MG63 (cell line): ENCODE results near the gene KRTDAP. TPM values are rescaled to one million over a fixed set of nuclear protein-coding genes. Genes with fewer than 3 reads are reported as not detected.

Source experiments
- DNase-seq: peaks from one replicate; pipeline ENCODE4 v3.0.0-alpha.2; 2020
- H3K27me3 ChIP-seq: fragments of 250-450 bp; sonication (Bioruptor Pico); 2 replicates; pipeline ENCODE4 v1.5.1; 2020; ENCODE audit warnings: mild to moderate bottlenecking, moderate library complexity
- H3K36me3 ChIP-seq: fragments of 250-450 bp; sonication (Bioruptor Pico); 2 replicates; pipeline ENCODE4 v1.5.1; 2020; ENCODE audit warnings: mild to moderate bottlenecking, moderate library complexity
- H3K4me3 ChIP-seq: fragments of 250-450 bp; sonication (Bioruptor Pico); 2 replicates; pipeline ENCODE4 v1.5.1; 2020; ENCODE audit warnings: mild to moderate bottlenecking, moderate library complexity
- H3K9me3 ChIP-seq: fragments of 250-450 bp; sonication (Bioruptor Pico); 2 replicates; pipeline ENCODE4 v1.5.1; 2020; ENCODE audit warnings: mild to moderate bottlenecking, moderate library complexity
- total RNA-seq: library from RNA; depleted of rRNA; stranded (reverse); fragments of >200 nt; shearing (Covaris generic); gene quantifications from 2 replicates; pipeline ENCODE4 v1.2.3, GENCODE V29; 2014; ENCODE audit warnings: low replicate concordance

The KRTDAP gene
- total RNA-seq, 1 experiment from 2014 or later, result not detected

- DNase-seq, result peak; percentile 88
- Histone ChIP-seq H3K36me3 (no peaks in the 10 kb centered on the region), H3K4me3 (no peak overlapping the region), H3K9me3 (no peaks in the 10 kb centered on the region), H3K27me3 (no peaks in the 10 kb centered on the region)
Measured at GRCh38 chr19:35518313-35518712, 28.0 kb upstream of the KRTDAP start.

- no peaks in the 10 kb centered on the region for H3K9me3 ChIP-seq
- H3K4me3 ChIP-seq, result no peak overlapping the region
- DNase-seq, result no peak
Measured at GRCh38 chr19:35517342-35517741, 27.1 kb upstream of the KRTDAP start.

DNA sequence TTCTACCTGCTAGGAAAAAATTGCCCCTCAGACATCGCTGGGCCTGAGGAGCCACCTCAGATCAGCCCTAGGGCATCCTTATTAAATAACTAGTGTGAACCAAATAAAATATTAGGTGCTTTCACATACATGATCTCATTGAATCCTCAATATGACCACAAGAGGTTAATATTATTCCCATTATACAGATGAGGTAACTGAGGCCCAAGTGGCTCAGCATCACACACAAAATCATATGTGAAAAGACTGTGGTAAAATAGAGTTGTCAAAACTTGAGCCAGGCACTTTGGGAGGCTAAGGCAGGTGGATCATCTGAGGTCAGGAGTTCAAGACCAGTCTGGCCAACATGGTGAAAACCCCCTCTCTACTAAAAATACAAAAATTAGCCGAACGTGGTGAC is 26.0 kb upstream of the KRTDAP start:
- DNase-seq, result no peak
- Histone ChIP-seq H3K9me3 (no peaks in the 10 kb centered on the region), H3K36me3 (no peaks in the 10 kb centered on the region), H3K4me3 (no peak overlapping the region), H3K27me3 (no peaks in the 10 kb centered on the region)

More at GRCh38 chr19:35517342-35517741, 27.1 kb upstream of the KRTDAP start:
- Histone ChIP-seq H3K36me3 (no peaks in the 10 kb centered on the region), H3K27me3 (no peaks in the 10 kb centered on the region)

DNA sequence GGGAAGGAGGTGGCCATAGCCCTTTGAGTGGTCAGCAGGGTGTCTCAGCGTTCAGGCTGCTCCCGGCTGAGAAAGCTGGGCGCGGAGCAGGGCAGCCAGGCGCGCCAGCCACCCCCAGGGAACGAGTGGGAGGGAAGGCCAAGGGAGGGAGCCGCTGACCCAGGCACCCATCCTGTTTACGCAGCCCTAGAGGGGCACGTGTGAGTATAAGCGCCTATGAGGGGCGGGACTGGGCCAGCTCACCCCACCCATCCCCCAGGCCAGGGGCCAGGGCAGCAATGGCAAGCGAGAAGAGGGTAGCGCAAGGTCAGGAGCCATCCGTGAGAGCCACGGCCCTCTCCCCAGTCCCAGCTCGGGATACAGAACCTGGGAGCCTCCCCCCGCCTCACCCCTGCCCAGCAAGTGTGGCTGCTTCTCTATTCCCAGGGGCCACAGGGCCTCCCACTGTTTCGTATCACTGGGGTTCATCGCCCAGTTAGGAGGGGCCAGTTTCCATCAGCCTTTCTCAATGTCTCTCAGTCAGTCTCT is 24.1 kb upstream of the KRTDAP start:
- H3K4me3 ChIP-seq, result no peak overlapping the region
- no peak for DNase-seq

DNA sequence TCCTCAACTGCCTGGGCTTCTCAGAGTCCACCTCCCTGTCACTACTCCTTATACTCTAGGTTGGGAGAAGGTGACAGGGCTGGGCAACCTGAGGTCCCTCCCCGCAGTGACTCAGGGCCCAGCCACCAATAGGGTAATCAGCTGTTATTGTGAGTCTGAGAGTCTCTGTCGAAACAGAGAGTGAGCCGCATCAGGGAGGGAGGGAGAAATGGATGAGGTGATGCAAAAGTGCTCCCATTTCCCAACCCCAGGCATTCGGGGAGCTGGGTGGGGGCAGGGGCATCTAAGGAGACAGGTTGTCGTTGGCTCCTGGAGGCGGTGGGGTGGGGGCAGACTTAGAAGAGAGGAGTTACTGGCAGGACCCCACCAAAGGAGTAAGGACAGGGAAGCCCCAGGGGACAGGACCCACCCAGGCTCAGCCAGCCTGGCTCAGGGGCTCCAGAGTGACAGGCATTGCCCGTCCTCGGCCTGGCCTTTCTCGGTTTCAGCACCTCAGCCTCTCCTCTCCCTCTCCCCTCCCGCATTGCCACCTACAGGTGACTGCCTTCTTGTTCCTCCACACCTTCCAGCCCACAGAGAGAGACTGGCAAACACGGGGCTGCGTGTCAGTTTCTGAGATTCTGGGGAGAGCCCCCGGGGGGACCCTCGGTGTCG is 23.5 kb upstream of the KRTDAP start, which contains the start of gene DMKN:
TSS of gene DMKN (minus strand) at position 22 of the 654 bp plus-strand sequence. CDS start 174 bp downstream, outside the sequence.
- Histone ChIP-seq H3K27me3 (peaks cover 20% of the 10 kb centered on the region), H3K4me3 (no peak within 1 kb of the TSS), H3K36me3 (no peaks in the 10 kb centered on the region), H3K9me3 (no peaks in the 10 kb centered on the region)
- no peak for DNase-seq

More for the DNA sequence above, 24.1 kb upstream of the KRTDAP start:
- Histone ChIP-seq H3K27me3 (peaks cover 14% of the 10 kb centered on the region), H3K36me3 (no peaks in the 10 kb centered on the region), H3K9me3 (no peaks in the 10 kb centered on the region)

- H3K36me3 ChIP-seq, result no peaks in the 10 kb centered on the region
- peaks cover 24% of the 10 kb centered on the region for H3K27me3 ChIP-seq
- no peak overlapping the region for H3K4me3 ChIP-seq
- no peaks in the 10 kb centered on the region for H3K9me3 ChIP-seq
- peak; percentile 32 for DNase-seq
Measured at GRCh38 chr19:35512831-35513627, 22.8 kb upstream of the KRTDAP start.

DNA sequence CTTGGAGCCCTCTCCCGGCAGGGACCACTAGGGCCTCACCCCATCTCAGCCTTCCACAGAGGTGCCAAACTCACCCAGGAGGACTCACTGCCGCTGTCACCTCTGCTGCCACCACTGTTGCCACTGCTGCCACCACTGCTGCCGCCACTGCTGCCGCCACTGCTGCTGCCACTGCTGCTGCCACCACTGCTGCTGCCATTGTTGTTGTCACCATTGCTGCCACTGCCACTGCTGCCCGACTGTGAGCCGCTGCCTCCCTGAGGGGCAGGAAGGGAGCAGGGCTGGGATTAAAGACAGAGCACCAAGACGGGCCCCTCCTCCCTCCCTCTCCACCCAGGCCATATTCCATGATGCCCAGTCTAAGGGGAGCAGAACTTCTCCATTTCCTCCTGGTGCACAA is 21.1 kb upstream of the KRTDAP start:
- DNase-seq, result no peak
- Histone ChIP-seq H3K27me3 (peaks cover 39% of the 10 kb centered on the region), H3K4me3 (no peak overlapping the region)

GRCh38 chr19:35510626-35510964 is 20.3 kb upstream of the KRTDAP start:
- H3K4me3 ChIP-seq, result no peak overlapping the region

More for the DNA sequence above, 21.1 kb upstream of the KRTDAP start:
- H3K9me3 ChIP-seq, result no peaks in the 10 kb centered on the region
- no peaks in the 10 kb centered on the region for H3K36me3 ChIP-seq

DNA sequence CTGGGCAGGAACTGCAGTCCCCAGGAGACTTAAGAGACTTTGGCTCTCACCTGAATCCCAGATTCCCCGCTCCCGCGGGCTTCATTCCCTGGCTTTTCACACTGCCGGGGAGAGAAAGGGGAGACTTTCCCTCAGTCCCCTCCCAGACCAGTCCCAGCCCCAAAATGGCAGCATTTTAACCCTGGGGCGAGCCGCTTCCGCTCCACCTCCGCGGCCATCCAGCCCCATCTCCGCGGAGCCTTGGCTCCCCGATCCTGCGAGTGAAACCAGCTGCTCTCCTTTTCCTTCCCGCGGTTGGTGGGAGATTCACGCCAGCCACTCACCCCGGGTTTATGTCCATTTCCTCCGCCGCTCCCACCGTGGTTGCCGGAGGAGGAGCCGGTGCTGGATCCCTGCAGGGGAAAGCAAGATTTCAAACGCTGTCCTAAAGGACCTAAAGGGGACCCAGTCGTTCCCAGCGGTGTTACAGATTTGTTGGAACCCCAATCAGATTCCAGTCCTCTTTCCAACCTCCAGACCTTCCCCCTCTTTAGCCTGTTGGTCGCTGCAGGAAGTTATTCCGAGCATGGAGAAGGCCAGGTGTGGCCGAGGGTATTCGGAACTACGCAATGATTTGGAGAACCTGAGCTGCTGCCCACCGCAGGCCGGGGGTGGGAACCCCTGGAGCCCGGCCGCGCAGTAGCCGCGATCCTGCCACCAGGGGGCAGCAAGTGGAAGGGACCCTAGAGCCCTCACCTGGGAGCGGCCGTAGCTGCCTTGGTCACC is 19.8 kb upstream of the KRTDAP start:
- Histone ChIP-seq H3K4me3 (0 out of 2 replicates have a peak overlapping the region, but pooled peaks have one; percentile 12), H3K9me3 (no peaks in the 10 kb centered on the region), H3K27me3 (peaks cover 51% of the 10 kb centered on the region), H3K36me3 (no peaks in the 10 kb centered on the region)
- DNase-seq, result peak; percentile 62

More at GRCh38 chr19:35510626-35510964, 20.3 kb upstream of the KRTDAP start:
- DNase-seq, result no peak
- H3K36me3 ChIP-seq, result no peaks in the 10 kb centered on the region
- peaks cover 46% of the 10 kb centered on the region for H3K27me3 ChIP-seq
- no peaks in the 10 kb centered on the region for H3K9me3 ChIP-seq

DNA sequence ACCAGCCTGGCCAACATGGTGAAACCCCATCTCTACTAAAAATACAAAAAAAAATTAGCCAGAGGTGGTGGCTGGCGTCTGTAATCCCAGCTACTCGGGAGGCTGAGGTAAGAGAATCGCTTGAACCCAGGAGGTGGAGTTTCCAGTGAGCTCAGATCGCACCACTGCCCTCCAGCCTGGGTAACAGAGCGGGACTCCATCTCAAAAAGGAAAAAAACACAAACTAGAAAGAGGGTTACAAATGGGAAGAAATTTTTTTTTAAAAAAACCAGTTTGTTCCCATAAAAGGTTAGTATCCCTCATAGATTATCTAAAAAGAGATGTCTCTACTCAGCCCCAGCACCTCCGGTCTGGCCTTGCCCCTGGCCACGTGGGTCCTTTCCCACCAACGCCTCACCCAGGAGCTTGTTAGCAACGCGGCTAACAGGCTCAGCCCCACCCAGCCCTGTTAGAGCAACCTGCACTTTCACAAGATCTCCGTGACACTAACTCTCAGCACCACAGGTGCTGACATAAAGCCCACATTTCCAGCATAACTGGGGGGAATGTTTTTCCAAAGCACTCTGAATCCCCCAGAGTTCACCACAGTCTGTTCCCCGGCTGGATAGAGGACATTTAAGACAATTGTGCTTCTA is 18.9 kb upstream of the KRTDAP start:
- DNase-seq, result no peak
- Histone ChIP-seq H3K27me3 (peaks cover 52% of the 10 kb centered on the region), H3K4me3 (no peak overlapping the region), H3K36me3 (no peaks in the 10 kb centered on the region), H3K9me3 (no peaks in the 10 kb centered on the region)

DNA sequence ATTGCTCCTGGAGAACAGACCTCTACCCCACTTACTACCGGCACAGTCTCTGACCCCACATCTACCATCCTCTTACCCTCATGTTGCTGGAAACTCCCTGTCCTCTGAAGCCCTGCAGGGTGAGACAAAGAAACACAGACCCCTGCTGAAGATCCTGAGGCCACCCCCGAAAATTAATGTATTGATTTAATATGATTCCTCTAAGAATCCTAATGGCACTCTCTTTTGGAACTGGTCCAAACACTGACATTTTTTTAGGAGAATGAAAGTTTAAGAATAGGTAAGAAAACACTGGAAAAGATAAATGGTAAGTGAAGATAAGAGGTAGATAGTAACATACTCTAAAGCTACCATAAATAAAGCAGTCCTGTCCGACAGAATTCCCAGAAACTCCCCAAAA is 17.9 kb upstream of the KRTDAP start:
- DNase-seq, result no peak
- Histone ChIP-seq H3K27me3 (peaks cover 56% of the 10 kb centered on the region), H3K4me3 (no peak overlapping the region), H3K9me3 (no peaks in the 10 kb centered on the region), H3K36me3 (no peaks in the 10 kb centered on the region)

GRCh38 chr19:35507561-35507960 is 17.3 kb upstream of the KRTDAP start:
- Histone ChIP-seq H3K4me3 (no peak overlapping the region), H3K27me3 (peaks cover 56% of the 10 kb centered on the region), H3K36me3 (no peaks in the 10 kb centered on the region), H3K9me3 (no peaks in the 10 kb centered on the region)
- no peak for DNase-seq

- H3K27me3 ChIP-seq, result peaks cover 56% of the 10 kb centered on the region
- H3K36me3 ChIP-seq, result no peaks in the 10 kb centered on the region
- no peak for DNase-seq
Measured at GRCh38 chr19:35506011-35506410, 15.7 kb upstream of the KRTDAP start.

DNA sequence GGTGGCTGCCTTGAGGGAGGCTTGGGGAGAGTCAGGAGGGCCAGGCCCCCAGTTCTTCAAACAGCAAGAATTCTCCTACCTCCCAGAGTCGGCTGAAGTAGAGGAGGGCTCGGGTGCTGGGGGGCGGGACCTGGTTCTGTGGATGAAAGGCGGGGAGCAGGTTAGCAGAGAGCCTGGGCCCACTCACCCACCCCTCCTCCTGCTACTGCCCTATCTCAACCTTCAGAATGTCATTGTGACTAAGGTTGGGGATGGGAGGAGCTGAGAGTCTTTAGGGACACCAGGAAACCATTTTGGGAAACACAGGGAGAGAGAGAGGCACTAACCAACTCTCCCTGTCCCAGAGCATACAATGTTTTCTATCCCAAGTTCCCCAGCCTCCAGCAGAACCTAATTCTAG is 12.5 kb upstream of the KRTDAP start:
- DNase-seq, result no peak
- H3K9me3 ChIP-seq, result no peaks in the 10 kb centered on the region
- H3K4me3 ChIP-seq, result no peak overlapping the region
- peaks cover 29% of the 10 kb centered on the region for H3K27me3 ChIP-seq
- H3K36me3 ChIP-seq, result no peaks in the 10 kb centered on the region

More at GRCh38 chr19:35506011-35506410, 15.7 kb upstream of the KRTDAP start:
- H3K4me3 ChIP-seq, result no peak overlapping the region
- no peaks in the 10 kb centered on the region for H3K9me3 ChIP-seq

- Histone ChIP-seq H3K4me3 (no peak overlapping the region), H3K27me3 (peaks cover 18% of the 10 kb centered on the region), H3K36me3 (no peaks in the 10 kb centered on the region), H3K9me3 (no peaks in the 10 kb centered on the region)
- no peak for DNase-seq
Measured at GRCh38 chr19:35501684-35502083, 11.4 kb upstream of the KRTDAP start.

GRCh38 chr19:35500611-35501010 is 10.3 kb upstream of the KRTDAP start:
- no peak overlapping the region for H3K4me3 ChIP-seq
- no peaks in the 10 kb centered on the region for H3K9me3 ChIP-seq
- H3K36me3 ChIP-seq, result no peaks in the 10 kb centered on the region
- peaks cover 10% of the 10 kb centered on the region for H3K27me3 ChIP-seq
- no peak for DNase-seq
